H1 (cell line): ENCODE measurements around the gene ELOVL6.

Experiments used
- GTF2F1 ChIP-seq: IDR thresholded peaks from 2 replicates; pipeline ENCODE4 v1.6.1; 2012; ENCODE audit warnings: low read depth, low read length, improper control_type of control experiment, borderline replicate concordance
- MAFK ChIP-seq: IDR thresholded peaks from 2 replicates; pipeline ENCODE4 v1.6.1; 2012; ENCODE audit warnings: low read depth, mild to moderate bottlenecking, improper control_type of control experiment, low read length
- RAD21 ChIP-seq, 2 experiments: IDR thresholded peaks in 1 of 2; conservative IDR thresholded peaks in 1 of 2; 2 replicates each; pipeline ENCODE4 v1.6.1; 2011; ENCODE audit warnings: low read depth in 2 of 2, low read length in 2 of 2, improper control_type of control experiment in 1 of 2, inconsistent platforms in 1 of 2, mild to moderate bottlenecking in 1 of 2, moderate library complexity in 1 of 2
- TAF1 ChIP-seq: IDR thresholded peaks from 2 replicates; pipeline ENCODE4 v1.6.1; 2011; ENCODE audit warnings: mild to moderate bottlenecking, low read depth, low read length

GRCh38 chr4:110164856-110165255, 33.6 kb downstream of the ELOVL6 start:
- TF ChIP-seq RAD21 (IDR thresholded peaks at IDR 0.05 in 1 of 2, conservative IDR thresholded peaks at IDR 0.05 in 1 of 2; ENCODE audit: low read depth in 2 of 2, low read length in 2 of 2) (no peak), TAF1 (no peak), GTF2F1 (no peak), MAFK (no peak)
